Prostate gland (tissue), 2 donors: ENCODE measurements around the gene SPEN.

Experiments
- CTCF ChIP-seq, 4 experiments: fragments of 200-600 bp in 2 of 4; fragments of 450-650 bp in 2 of 4; sonication (generic) in 2 of 4; IDR thresholded peaks; 1 replicate in 3 of 4; 2 replicates in 1 of 4; pipeline ENCODE4 v1.5.1; 2016 to 2019; ENCODE audit warnings: antibody characterized with exemption in 4 of 4, mild to moderate bottlenecking in 2 of 4, moderate library complexity in 2 of 4
- POLR2A ChIP-seq: fragments of 450-650 bp; IDR thresholded peaks from one replicate; pipeline ENCODE4 v1.6.1; 2016; ENCODE audit warnings: antibody characterized with exemption, mild to moderate bottlenecking
- POLR2AphosphoS5 ChIP-seq: sonication (generic); formaldehyde crosslinking; IDR thresholded peaks from one replicate; pipeline ENCODE4 v1.6.1; 2017; ENCODE audit warnings: antibody characterized with exemption

DNA sequence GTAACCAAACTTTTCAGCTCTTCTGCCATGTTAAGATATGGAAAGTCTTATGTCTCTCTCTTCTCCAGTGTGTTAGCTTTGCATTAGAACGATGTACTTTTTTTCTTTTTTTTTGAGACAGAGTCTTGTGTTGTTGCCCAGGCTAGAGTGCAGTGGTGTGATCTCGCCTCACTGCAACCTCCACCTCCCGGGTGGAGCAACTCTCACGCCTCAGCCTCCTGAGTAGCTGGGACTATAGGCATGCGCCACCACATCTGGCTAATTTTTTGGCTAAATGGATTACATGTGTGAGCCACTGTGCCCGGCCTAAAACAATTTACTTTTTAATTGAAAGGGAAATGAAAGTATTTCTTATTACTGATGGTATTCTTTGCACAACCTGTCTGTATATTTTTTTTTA is 35.8 kb downstream of the SPEN start:
- no peak for TF ChIP-seq POLR2A
- TF ChIP-seq CTCF (IDR thresholded peaks at IDR 0.05): no peak
- peak; percentile 9 for TF ChIP-seq POLR2AphosphoS5
